ENCODE measurements around the gene PSAP.
A peak's percentile ranks its signal among the peaks of the same experiment; 100 is the strongest.

Gene PSAP

GRCh38 chr10:71782221-71782916, 68.7 kb downstream of the PSAP start:
- no peak for DNase-seq

GRCh38 chr10:71780719-71781118, 70.3 kb downstream of the PSAP start:
- DNase-seq, result no peak

GRCh38 chr10:71780156-71780555, 70.9 kb downstream of the PSAP start:
- DNase-seq, result no peak

- no peak for DNase-seq
These were observed 71.4 kb downstream of the PSAP start for GRCh38 chr10:71779641-71780040.

- peak; percentile 77 for DNase-seq
These were observed 72.8 kb downstream of the PSAP start for GRCh38 chr10:71778071-71778825.

GRCh38 chr10:71777213-71777985, 73.7 kb downstream of the PSAP start:
- no peak for DNase-seq

GRCh38 chr10:71776481-71776925, 74.5 kb downstream of the PSAP start:
- peak; percentile 63 for DNase-seq

GRCh38 chr10:71774916-71775702, 75.9 kb downstream of the PSAP start:
- DNase-seq, result peak; percentile 93

GRCh38 chr10:71773221-71773971, 77.7 kb downstream of the PSAP start, which contains the start of gene VSIR:
TSS of gene VSIR (minus strand) at chr10:71773520. CDS start at chr10:71773439, 81 bp downstream.
- DNase-seq, result peak; percentile 95

GRCh38 chr10:71772832-71773220, 78.2 kb downstream of the PSAP start:
- DNase-seq, result no peak

- peak; percentile 51 for DNase-seq
These were observed 79.0 kb downstream of the PSAP start for GRCh38 chr10:71771821-71772617.

- no peak for DNase-seq
These were observed 79.8 kb downstream of the PSAP start for GRCh38 chr10:71771204-71771603.

GRCh38 chr10:71770789-71771188, 80.3 kb downstream of the PSAP start:
- DNase-seq, result peak; percentile 90

GRCh38 chr10:71770255-71770654, 80.8 kb downstream of the PSAP start:
- DNase-seq, result peak; percentile 73

GRCh38 chr10:71769279-71769823, 81.7 kb downstream of the PSAP start:
- DNase-seq, result peak; percentile 67

GRCh38 chr10:71767420-71768035, 83.5 kb downstream of the PSAP start:
- DNase-seq, result no peak

GRCh38 chr10:71766717-71767419, 84.2 kb downstream of the PSAP start:
- DNase-seq, result no peak
